ENCODE data around the gene SLC25A14.
"Not testable (repeated sequence)": the region's sequence is repeated elsewhere in the genome, so short reads cannot be mapped to it uniquely, and the experiment has no call there.

The SLC25A14 gene

DNA sequence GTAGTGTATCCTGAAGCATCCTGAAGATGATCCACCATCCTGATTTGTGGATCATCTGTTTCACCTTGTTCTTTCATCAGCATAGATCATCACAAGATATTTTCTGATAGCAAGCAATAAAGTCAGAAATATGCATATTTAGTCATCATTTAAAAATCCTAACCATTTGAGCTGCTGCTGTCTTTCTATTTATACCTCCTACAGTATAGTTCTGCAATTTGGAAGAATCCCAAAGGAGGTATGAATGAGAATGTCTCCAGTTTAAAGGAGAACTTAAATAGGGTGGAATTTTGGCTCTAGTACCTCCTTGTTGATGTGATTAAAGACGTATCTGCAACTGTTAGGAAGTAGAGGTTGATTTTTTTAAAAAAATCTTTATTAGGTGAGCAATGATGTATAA lies 7.6 kb downstream of the SLC25A14 start:
- no peaks in the 10 kb centered on the region for H3K27me3 ChIP-seq (replicated peaks)
- no peak overlapping the region for H3K27ac ChIP-seq
- no peak overlapping the region for H3K4me3 ChIP-seq (ENCODE audit: low read depth, low read length)
- TF ChIP-seq, protein P1, sequence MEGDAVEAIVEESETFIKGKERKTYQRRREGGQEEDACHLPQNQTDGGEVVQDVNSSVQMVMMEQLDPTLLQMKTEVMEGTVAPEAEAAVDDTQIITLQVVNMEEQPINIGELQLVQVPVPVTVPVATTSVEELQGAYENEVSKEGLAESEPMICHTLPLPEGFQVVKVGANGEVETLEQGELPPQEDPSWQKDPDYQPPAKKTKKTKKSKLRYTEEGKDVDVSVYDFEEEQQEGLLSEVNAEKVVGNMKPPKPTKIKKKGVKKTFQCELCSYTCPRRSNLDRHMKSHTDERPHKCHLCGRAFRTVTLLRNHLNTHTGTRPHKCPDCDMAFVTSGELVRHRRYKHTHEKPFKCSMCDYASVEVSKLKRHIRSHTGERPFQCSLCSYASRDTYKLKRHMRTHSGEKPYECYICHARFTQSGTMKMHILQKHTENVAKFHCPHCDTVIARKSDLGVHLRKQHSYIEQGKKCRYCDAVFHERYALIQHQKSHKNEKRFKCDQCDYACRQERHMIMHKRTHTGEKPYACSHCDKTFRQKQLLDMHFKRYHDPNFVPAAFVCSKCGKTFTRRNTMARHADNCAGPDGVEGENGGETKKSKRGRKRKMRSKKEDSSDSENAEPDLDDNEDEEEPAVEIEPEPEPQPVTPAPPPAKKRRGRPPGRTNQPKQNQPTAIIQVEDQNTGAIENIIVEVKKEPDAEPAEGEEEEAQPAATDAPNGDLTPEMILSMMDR (IDR thresholded peaks at IDR 0.05; ENCODE audit: low read depth, low read length, missing control alignments), result no peak
- in situ Hi-C loops (cut with HindIII; ENCODE audit: low pct_ligation_motif_present, low sequenced_read_pairs), result no loop called here
- DNase-seq, result no peak
- no peaks in the 10 kb centered on the region for H3K36me3 ChIP-seq (replicated peaks)

DNA sequence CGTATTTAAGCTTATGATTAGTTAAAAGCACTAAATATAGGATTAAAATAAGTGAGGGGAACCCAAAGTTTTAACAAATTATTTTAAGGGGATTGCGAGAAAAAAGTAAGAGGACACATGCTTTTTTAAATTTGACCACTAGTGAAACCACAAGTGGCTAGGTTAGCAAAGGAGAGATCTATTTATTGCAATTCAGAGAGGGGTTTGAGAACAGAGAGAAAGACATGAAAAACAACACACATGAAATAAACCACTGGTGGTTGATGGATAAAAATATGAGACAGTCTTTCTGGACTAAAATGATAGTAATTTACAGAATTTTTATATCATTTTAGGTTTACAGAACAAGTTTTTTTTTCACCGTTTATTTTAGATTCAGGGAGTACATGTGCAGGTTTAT lies 11.8 kb downstream of the SLC25A14 start:
- no peak overlapping the region for H3K4me3 ChIP-seq (ENCODE audit: low read depth, low read length)
- DNase-seq, result no peak
- TF ChIP-seq, protein P1 (IDR thresholded peaks at IDR 0.05; ENCODE audit: low read depth, low read length, missing control alignments), result no peak
- H3K27ac ChIP-seq, result no peak overlapping the region
- no peaks in the 10 kb centered on the region for H3K36me3 ChIP-seq (replicated peaks)
- in situ Hi-C loops (cut with HindIII; ENCODE audit: low pct_ligation_motif_present, low sequenced_read_pairs), result no loop called here
- H3K27me3 ChIP-seq (replicated peaks), result no peaks in the 10 kb centered on the region

DNA sequence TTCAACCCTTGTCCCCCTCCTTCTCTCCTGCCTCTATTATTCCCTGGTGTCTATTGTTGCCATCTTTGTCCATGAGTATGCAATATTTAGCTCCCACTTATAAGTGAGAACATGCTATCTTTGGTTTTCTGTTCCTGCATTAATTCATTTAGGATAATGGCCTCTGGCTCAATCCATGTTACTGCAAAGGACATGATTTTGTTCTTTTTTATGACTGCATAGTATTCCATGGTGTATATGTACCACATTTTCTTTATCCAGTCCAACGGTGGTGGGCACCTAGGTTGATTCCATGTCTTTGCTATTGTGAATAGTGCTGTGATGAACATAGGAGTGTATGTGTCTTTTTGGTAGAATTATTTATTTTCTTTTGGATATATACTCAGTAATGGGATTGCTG lies 12.3 kb downstream of the SLC25A14 start:
- H3K27me3 ChIP-seq (replicated peaks); H3K36me3 ChIP-seq (replicated peaks); H3K27ac ChIP-seq; DNase-seq; H3K4me3 ChIP-seq (ENCODE audit: low read depth, low read length); in situ Hi-C loops (cut with HindIII; ENCODE audit: low pct_ligation_motif_present, low sequenced_read_pairs): not testable (repeated sequence)

DNA sequence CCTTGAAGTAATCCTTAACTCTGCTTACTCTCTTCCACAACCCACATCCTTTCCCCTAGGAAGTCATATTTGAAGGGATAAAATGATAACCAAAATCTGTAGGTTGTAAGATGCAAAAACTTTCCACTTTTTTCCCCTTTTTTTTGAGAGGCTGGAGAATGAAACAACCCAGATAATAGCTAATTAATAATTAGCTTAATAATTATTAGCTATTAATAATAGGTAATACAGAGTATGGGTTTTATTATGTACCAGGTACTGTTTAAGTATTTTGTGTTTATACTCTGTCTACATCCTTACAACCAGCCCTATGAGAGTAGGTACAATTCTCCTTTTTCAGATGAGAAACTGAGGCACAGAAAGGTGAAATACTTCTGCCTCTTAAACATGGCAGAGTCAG lies 36.4 kb downstream of the SLC25A14 start:
- Histone ChIP-seq H3K27ac (no peak overlapping the region), H3K4me3 (ENCODE audit: low read depth, low read length) (no peak overlapping the region), H3K36me3 (replicated peaks) (no peaks in the 10 kb centered on the region), H3K27me3 (replicated peaks) (no peaks in the 10 kb centered on the region)
- TF ChIP-seq, protein P1 (IDR thresholded peaks at IDR 0.05; ENCODE audit: low read depth, low read length, missing control alignments), result no peak
- in situ Hi-C loops (cut with HindIII; ENCODE audit: low pct_ligation_motif_present, low sequenced_read_pairs), result no loop called here
- no peak for DNase-seq

DNA sequence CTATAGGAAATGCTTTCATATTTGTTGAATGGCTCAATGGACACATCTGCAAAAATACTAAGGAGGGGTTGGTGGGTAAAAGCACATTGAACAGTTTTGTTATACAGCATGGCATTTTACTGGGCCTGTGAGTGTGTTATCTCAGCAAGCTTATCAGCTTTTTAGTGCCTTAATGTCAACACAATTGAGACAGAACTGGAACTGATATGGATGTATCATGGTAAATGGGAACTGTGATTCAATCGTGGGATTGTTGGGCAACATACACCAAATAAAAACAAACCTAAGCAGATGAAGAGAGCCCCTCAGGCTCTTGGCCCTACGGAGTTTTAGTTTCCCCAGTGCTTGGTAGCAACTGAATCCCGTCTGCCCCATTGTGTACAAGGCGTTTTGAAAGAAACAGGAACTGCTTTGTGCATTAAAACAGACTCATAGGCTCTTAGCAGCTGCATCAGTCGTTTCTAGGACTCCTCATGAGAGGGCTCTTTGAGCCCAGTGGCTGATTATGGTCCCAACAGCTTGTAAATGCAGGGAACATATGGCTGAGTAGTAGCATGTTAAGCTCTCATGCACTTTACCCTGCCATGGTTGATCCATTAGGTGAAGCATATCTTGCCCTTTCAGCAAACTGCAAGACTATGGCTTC lies 38.4 kb downstream of the SLC25A14 start:
- no peak for DNase-seq
- H3K27ac ChIP-seq, result no peak overlapping the region
- no peak overlapping the region for H3K4me3 ChIP-seq (ENCODE audit: low read depth, low read length)
- no peaks in the 10 kb centered on the region for H3K36me3 ChIP-seq (replicated peaks)
- in situ Hi-C loops (cut with HindIII; ENCODE audit: low pct_ligation_motif_present, low sequenced_read_pairs), result no loop called here
- no peaks in the 10 kb centered on the region for H3K27me3 ChIP-seq (replicated peaks)
- TF ChIP-seq, protein P1 (IDR thresholded peaks at IDR 0.05; ENCODE audit: low read depth, low read length, missing control alignments), result no peak

DNA sequence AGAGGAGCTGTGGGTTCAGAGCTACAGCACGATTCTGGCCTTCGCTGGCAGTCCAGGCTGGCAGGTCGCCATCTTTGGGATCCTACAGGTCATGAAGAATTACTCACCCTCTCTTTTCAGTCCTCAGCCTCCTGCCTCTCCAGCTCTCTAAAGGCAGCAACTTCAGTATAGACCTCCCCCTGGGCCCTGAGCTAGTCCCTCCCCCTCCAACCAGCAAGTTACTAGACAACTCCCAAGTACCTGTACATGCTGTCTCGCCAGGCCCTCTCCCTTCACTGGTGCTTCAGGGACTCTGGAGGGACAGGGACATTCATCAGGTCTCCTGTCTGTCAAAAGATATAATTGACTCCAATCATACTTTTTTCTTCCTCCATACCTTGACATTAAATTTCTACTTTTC lies 45.8 kb downstream of the SLC25A14 start, which contains the start of gene GPR119:
GPR119 (minus strand) TSS at position 155 of the 400 bp plus-strand sequence. CDS start 227 bp downstream, outside the sequence.
- Histone ChIP-seq H3K4me3 (ENCODE audit: low read depth, low read length) (no peak within 1 kb of the TSS), H3K27ac (no peak within 1 kb of the TSS), H3K36me3 (replicated peaks) (no peaks in the 10 kb centered on the region), H3K27me3 (replicated peaks) (no peaks in the 10 kb centered on the region)
- DNase-seq, result no peak
- TF ChIP-seq, protein P1 (IDR thresholded peaks at IDR 0.05; ENCODE audit: low read depth, low read length, missing control alignments), result no peak
- in situ Hi-C loops (cut with HindIII; ENCODE audit: low pct_ligation_motif_present, low sequenced_read_pairs), result no loop called here
